Neural cell (in vitro differentiated cells): ENCODE results near the gene MIS12. TPM values are rescaled to one million over a fixed set of nuclear protein-coding genes. Genes with fewer than 3 reads are reported as not detected.

Source experiments
- H2AFZ ChIP-seq: fragments of 200-600, 300-800 bp; sonication (generic), shearing (Covaris generic); 2 replicates; pipeline ENCODE4 v1.6.0; 2014; ENCODE audit warnings: low read depth, mild to moderate bottlenecking, antibody characterized with exemption, low read length, moderate library complexity
- H3F3A ChIP-seq: fragments of 200-600 bp; shearing (Covaris generic); 2 replicates; pipeline ENCODE4 v1.6.1; 2016; ENCODE audit warnings: mild to moderate bottlenecking, moderate library complexity, mixed read lengths, antibody characterized with exemption, low read length; ENCODE audit not compliant: insufficient read depth, poor library complexity, severe bottlenecking
- H3K27ac ChIP-seq: fragments of 200-600, 300-800 bp; sonication (generic), shearing (Covaris generic); 2 replicates; pipeline ENCODE4 v1.5.1; 2014; ENCODE audit warnings: mild to moderate bottlenecking, low read length, moderate library complexity
- H3K27me3 ChIP-seq: fragments of 300-800, 200-600 bp; sonication (generic), shearing (Covaris generic); 2 replicates; pipeline ENCODE4 v1.6.0; 2014; ENCODE audit warnings: mild to moderate bottlenecking, low read depth, low read length, moderate library complexity; ENCODE audit not compliant: insufficient read depth
- H3K36me3 ChIP-seq: fragments of 300-800, 200-600 bp; sonication (generic), shearing (Covaris generic); 2 replicates; pipeline ENCODE4 v1.5.1; 2014; ENCODE audit warnings: mild to moderate bottlenecking, antibody characterized with exemption, low read length, moderate library complexity; ENCODE audit not compliant: insufficient read depth
- H3K4me2 ChIP-seq: fragments of 300-800, 200-600 bp; sonication (generic), shearing (Covaris generic); 2 replicates; pipeline ENCODE4 v1.6.0; 2014; ENCODE audit warnings: mild to moderate bottlenecking, low read length
- H3K4me3 ChIP-seq: fragments of 300-800, 200-600 bp; sonication (generic), shearing (Covaris generic); 2 replicates; pipeline ENCODE4 v1.5.1; 2014; ENCODE audit warnings: mild to moderate bottlenecking, low read length, moderate library complexity
- H3K79me2 ChIP-seq: fragments of 200-600 bp; shearing (Covaris generic); replicated peaks from 2 replicates; pipeline ENCODE4 v1.6.0; 2014; ENCODE audit warnings: mild to moderate bottlenecking, low read length, moderate library complexity; ENCODE audit not compliant: insufficient read depth
- H3K9ac ChIP-seq: fragments of 300-800, 200-600 bp; sonication (generic), shearing (Covaris generic); 2 replicates; pipeline ENCODE4 v1.6.1; 2016; ENCODE audit warnings: mild to moderate bottlenecking, low read length, mixed read lengths
- H3K9me2 ChIP-seq: fragments of 200-600 bp; shearing (Covaris generic); 2 replicates; pipeline ENCODE4 v1.6.1; 2016; ENCODE audit warnings: mild to moderate bottlenecking, low read length, mixed read lengths; ENCODE audit not compliant: insufficient read depth
- H3K9me3 ChIP-seq: fragments of 200-600, 300-800 bp; sonication (generic), shearing (Covaris generic); 2 replicates; pipeline ENCODE4 v1.6.1; 2016; ENCODE audit warnings: mild to moderate bottlenecking, mixed run types, low read length, moderate library complexity, mixed read lengths
- H4K20me1 ChIP-seq: fragments of 200-600 bp; shearing (Covaris generic); 2 replicates; pipeline ENCODE4 v1.6.1; 2016; ENCODE audit warnings: mild to moderate bottlenecking, mixed run types; ENCODE audit not compliant: insufficient read depth
- CTCF ChIP-seq: fragments of 450-650 bp; IDR thresholded peaks from 2 replicates; pipeline ENCODE4 v1.5.1; 2014; ENCODE audit warnings: antibody characterized with exemption, mild to moderate bottlenecking, moderate library complexity; ENCODE audit not compliant: poor library complexity, severe bottlenecking
- EP300 ChIP-seq: fragments of 450-650 bp; conservative IDR thresholded peaks from 2 replicates; pipeline ENCODE4 v1.6.1; 2014; ENCODE audit warnings: antibody characterized with exemption, mild to moderate bottlenecking, moderate library complexity; ENCODE audit not compliant: poor library complexity, severe bottlenecking
- EZH2 ChIP-seq: fragments of 200-600, 300-800 bp; shearing (Covaris generic), sonication (generic); IDR thresholded peaks from 2 replicates; pipeline ENCODE4 v1.6.1; 2014; ENCODE audit warnings: antibody characterized with exemption, low read length, borderline replicate concordance, mild to moderate bottlenecking; ENCODE audit not compliant: insufficient read depth, poor library complexity, severe bottlenecking
- MXI1 ChIP-seq: fragments of 450-650 bp; conservative IDR thresholded peaks from 2 replicates; pipeline ENCODE4 v1.6.1; 2014; ENCODE audit warnings: antibody characterized with exemption, mild to moderate bottlenecking; ENCODE audit not compliant: poor library complexity, severe bottlenecking
- POLR2AphosphoS5 ChIP-seq: IDR thresholded peaks from 2 replicates; pipeline ENCODE4 v1.6.1; 2012
- RAD21 ChIP-seq: fragments of 450-650 bp; conservative IDR thresholded peaks from 2 replicates; pipeline ENCODE4 v1.6.1; 2014; ENCODE audit warnings: antibody characterized with exemption, mild to moderate bottlenecking, moderate library complexity
- REST ChIP-seq: IDR thresholded peaks from 2 replicates; pipeline ENCODE4 v1.6.1; 2012; ENCODE audit warnings: borderline replicate concordance
- SMC3 ChIP-seq: fragments of 450-650 bp; conservative IDR thresholded peaks from 2 replicates; pipeline ENCODE4 v1.6.1; 2014; ENCODE audit warnings: antibody characterized with exemption, mild to moderate bottlenecking, moderate library complexity; ENCODE audit not compliant: poor library complexity
- TAF1 ChIP-seq: IDR thresholded peaks from 2 replicates; pipeline ENCODE4 v1.6.1; 2012; ENCODE audit warnings: low read depth
- polyA plus RNA-seq: library from polyadenylated mRNA; depleted of rRNA; stranded (reverse); fragments of >200 nt; gene quantifications from 2 replicates; pipeline ENCODE4 v1.2.3, GENCODE V29; 2014

Gene MIS12
- polyA plus RNA-seq, 1 donor from 2014 or later, result 41.4 TPM

- no peaks in the 10 kb centered on the region for H3K79me2 ChIP-seq
- H3K9ac ChIP-seq, result no peak overlapping the region
- H3K4me3 ChIP-seq, result no peak overlapping the region
- no peaks in the 10 kb centered on the region for H4K20me1 ChIP-seq
- no peaks in the 10 kb centered on the region for H3F3A ChIP-seq
- no peaks in the 10 kb centered on the region for H3K36me3 ChIP-seq
- TF ChIP-seq CTCF (no peak), REST (no peak), EP300 (no peak), SMC3 (no peak), POLR2AphosphoS5 (no peak), TAF1 (no peak), EZH2 (no peak), RAD21 (no peak), MXI1 (no peak)
- no peak overlapping the region for H2AFZ ChIP-seq
- H3K27ac ChIP-seq, result no peak overlapping the region
- no peak overlapping the region for H3K4me2 ChIP-seq
- no peaks in the 10 kb centered on the region for H3K9me2 ChIP-seq
- H3K27me3 ChIP-seq, result no peaks in the 10 kb centered on the region
- no peaks in the 10 kb centered on the region for H3K9me3 ChIP-seq
Measured at GRCh38 chr17:5506307-5506706, 19.9 kb downstream of the MIS12 start.

- Histone ChIP-seq H3K9me3 (no peaks in the 10 kb centered on the region), H3K4me3 (peak overlapping the region; percentile 46), H4K20me1 (no peaks in the 10 kb centered on the region), H3K9me2 (no peaks in the 10 kb centered on the region), H3K9ac (peak overlapping the region; percentile 57), H3K36me3 (no peaks in the 10 kb centered on the region), H3K4me2 (peak overlapping the region; percentile 50), H3K79me2 (no peaks in the 10 kb centered on the region), H3F3A (no peaks in the 10 kb centered on the region), H3K27me3 (no peaks in the 10 kb centered on the region), H3K27ac (peak overlapping the region; percentile 91), H2AFZ (no peak overlapping the region)
- TF ChIP-seq MXI1 (peak; percentile 50), CTCF (no peak), EZH2 (no peak), POLR2AphosphoS5 (peak; percentile 50), EP300 (peak; percentile 68), SMC3 (no peak), REST (no peak), RAD21 (no peak), TAF1 (no peak)
Measured at GRCh38 chr17:5508810-5509209, 22.4 kb downstream of the MIS12 start.
